Stomach smooth muscle (tissue), 2 donors: ENCODE measurements around the gene ELOVL5.

Experiments
- H3K27ac ChIP-seq: one replicate; pipeline ENCODE4 v1.7.0; 2013; ENCODE audit warnings: mild to moderate bottlenecking, low read length, inconsistent platforms
- H3K27me3 ChIP-seq, 2 donors: one replicate each; pipeline ENCODE4 v1.7.0; 2013; ENCODE audit warnings: low read length in 2 of 2; ENCODE audit not compliant: insufficient read depth in 2 of 2, control insufficient read depth in 1 of 2
- H3K36me3 ChIP-seq, 2 donors: one replicate each; pipeline ENCODE4 v1.7.0; 2013; ENCODE audit warnings: low read length in 2 of 2; ENCODE audit not compliant: control insufficient read depth in 2 of 2, insufficient read depth in 2 of 2
- H3K4me1 ChIP-seq: one replicate; pipeline ENCODE4 v1.7.0; 2013; ENCODE audit warnings: low read length; ENCODE audit not compliant: control insufficient read depth, insufficient read depth
- H3K4me3 ChIP-seq, 2 donors: one replicate each; pipeline ENCODE4 v1.7.0; 2013; ENCODE audit warnings: low read length in 2 of 2
- H3K9ac ChIP-seq, 2 donors: one replicate each; pipeline ENCODE4 v1.7.0; 2013; ENCODE audit warnings: low read length in 2 of 2, mild to moderate bottlenecking in 1 of 2
- H3K9me3 ChIP-seq, 2 donors: one replicate each; pipeline ENCODE4 v1.7.0; 2013; ENCODE audit warnings: low read length in 2 of 2; ENCODE audit not compliant: control insufficient read depth in 2 of 2
- donor health status: healthy.
- donor health status: Pancreatic carcinoma.

The ELOVL5 gene

DNA sequence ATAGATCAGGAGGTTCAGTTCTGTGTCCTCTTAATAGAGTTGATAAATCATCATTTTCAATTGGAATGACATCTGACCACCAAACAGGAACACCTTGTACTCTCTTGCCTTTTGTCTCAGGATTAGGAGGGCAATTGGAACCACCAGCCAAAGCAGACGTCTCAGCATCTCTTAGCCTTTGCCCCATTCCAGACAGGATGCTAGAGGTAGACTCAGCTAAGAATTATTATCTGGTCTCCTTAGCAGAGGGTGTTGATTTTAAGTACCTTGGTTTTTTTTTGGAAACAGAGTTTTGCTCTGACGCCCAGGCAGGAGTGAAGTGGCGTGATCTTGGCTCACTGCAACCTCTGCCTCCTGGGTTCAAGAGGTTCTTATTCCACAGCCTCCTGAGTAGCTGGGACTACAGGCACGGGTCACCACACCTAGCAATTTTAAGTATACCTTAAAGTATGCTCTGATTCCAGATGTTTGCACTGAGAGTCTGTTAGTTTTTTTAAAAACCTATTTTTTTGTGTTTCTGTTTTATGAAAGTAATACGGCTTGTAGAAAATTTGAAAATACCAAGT lies 28.0 kb upstream of the ELOVL5 start:
- Histone ChIP-seq H3K9ac (no peak overlapping the region), H3K27ac (no peak overlapping the region), H3K4me1 (no peaks in the 10 kb centered on the region), H3K27me3 (no peaks in the 10 kb centered on the region), H3K4me3 (no peak overlapping the region), H3K36me3 (no peaks in the 10 kb centered on the region), H3K9me3 (no peaks in the 10 kb centered on the region)

DNA sequence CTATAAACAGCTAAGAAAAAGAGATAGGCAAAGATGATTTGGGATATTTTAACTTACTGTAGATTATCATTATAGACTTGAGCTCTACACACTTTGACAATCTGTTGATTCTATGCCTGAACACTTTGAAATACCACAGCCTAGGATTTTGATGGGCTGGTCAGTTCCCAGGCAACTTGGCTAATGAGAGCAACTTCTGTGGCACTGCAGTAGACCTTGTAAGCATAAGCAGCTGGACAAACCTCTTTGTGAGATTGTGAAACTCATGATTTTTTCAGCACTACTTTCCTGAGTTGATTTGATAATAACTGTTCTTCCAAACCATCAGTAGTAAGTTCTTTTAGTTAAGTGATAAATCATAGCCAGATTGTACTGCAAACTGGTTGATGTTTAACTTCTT lies 27.1 kb upstream of the ELOVL5 start:
- Histone ChIP-seq H3K9ac (no peak overlapping the region), H3K4me1 (no peaks in the 10 kb centered on the region), H3K9me3 (no peaks in the 10 kb centered on the region), H3K4me3 (no peak overlapping the region), H3K27ac (no peak overlapping the region), H3K27me3 (no peaks in the 10 kb centered on the region), H3K36me3 (no peaks in the 10 kb centered on the region)

DNA sequence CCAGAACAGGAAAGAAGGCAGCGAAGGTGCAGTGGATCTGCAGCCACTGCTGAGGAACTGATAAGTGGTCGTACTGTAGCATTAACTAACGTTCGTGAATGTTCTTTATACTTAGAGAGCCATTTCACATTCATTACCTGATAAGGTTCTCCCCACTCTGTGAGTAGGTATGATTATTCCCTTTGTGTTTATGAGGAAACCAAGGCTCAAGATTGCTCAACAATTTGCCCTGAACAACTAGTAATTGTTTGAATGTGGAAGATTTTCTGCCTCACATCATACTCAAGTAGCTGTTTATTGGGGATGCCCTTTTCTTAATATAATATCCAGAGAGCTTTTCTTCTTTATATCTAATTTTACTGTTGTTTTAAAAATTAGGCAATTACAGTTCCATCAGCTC lies 24.9 kb upstream of the ELOVL5 start:
- Histone ChIP-seq H3K27ac (no peak overlapping the region), H3K27me3 (no peaks in the 10 kb centered on the region), H3K4me1 (no peaks in the 10 kb centered on the region), H3K36me3 (no peaks in the 10 kb centered on the region), H3K9me3 (no peaks in the 10 kb centered on the region), H3K9ac (no peak overlapping the region), H3K4me3 (no peak overlapping the region)

DNA sequence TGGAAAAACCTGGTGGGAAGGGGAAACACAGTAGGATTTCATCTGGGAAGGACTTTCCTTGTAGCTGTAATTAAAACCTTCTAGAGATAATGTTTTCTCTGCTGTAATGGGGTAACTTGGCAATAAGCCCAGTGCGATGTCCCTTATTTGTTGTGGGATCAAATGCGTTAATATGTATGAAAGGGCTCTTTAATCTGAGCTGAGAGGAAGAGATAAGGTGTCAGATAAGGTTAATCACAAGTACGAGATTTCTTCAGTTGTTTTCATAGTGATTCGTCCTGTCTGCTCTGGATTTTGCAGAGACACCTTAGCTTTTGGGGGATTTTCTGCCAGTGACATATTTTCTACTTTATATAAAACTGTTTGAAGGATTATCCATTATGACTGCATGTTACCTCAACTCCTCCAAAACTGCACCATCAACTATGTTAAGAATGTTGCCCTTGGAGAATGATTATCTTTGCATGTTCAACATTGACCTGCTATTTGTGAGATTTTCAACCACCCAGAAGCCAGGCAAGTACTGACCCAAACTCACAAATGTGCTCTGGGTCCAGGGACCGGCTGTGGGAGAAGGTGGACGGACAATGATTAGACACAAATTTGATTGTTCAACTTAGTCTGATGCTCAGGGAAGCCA lies 21.2 kb upstream of the ELOVL5 start:
- Histone ChIP-seq H3K36me3 (no peaks in the 10 kb centered on the region), H3K4me1 (no peaks in the 10 kb centered on the region), H3K9ac (no peak overlapping the region), H3K27me3 (no peaks in the 10 kb centered on the region), H3K27ac (no peak overlapping the region), H3K4me3 (no peak overlapping the region), H3K9me3 (no peaks in the 10 kb centered on the region)

DNA sequence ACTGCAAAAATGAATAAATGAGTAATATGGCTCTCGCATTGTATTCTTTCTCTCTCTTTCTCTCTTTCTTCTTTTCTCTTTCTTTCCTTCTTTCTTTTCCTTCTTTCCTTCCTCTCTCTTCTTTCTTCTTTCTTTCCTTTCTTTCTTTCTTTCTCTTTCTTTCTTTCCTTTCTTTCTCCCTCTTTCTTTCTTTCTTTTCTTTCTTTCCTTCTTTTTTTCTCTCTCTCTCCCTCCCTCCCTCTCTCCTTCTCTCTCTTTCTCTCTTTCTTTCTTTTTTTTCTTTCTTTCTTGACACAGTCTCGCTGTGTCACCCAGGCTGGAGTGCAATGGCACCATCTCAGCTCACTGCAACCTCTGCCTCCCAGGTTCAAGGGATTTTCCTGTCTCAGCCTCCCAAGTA lies 20.3 kb upstream of the ELOVL5 start:
- no peaks in the 10 kb centered on the region for H3K9me3 ChIP-seq
- H3K9ac ChIP-seq = no peak overlapping the region
- no peaks in the 10 kb centered on the region for H3K4me1 ChIP-seq
- H3K27me3 ChIP-seq = no peaks in the 10 kb centered on the region
- H3K27ac ChIP-seq = no peak overlapping the region
- no peak overlapping the region for H3K4me3 ChIP-seq
- H3K36me3 ChIP-seq = no peaks in the 10 kb centered on the region

DNA sequence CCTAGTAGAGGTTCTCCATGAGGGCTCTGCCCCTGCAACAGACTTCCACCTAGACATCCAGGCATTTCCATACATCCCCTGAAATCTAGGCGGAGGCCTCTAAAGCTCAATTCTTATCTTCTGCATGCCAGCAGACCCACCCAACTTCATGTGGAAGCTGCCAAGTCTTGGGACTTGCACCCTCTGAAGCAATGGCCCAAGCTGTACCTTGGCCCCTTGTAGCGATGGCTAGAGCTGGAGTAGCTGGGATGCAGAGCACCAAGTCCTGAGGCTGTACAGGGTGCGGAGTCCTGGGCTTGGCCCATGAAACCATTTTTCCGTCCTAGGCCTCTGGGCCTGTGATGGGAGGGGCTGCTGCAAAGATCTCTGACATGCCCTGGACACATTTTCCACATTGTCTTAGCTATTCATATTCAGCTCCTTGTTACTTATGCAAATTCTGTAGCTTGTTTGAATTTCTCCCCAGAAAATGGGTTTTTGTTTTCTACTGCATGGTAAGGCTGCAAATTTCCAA lies 17.4 kb upstream of the ELOVL5 start:
- H3K27ac ChIP-seq = no peak overlapping the region
- no peaks in the 10 kb centered on the region for H3K4me1 ChIP-seq
- H3K27me3 ChIP-seq = no peaks in the 10 kb centered on the region
- H3K36me3 ChIP-seq = no peaks in the 10 kb centered on the region
- no peaks in the 10 kb centered on the region for H3K9me3 ChIP-seq
- no peak overlapping the region for H3K9ac ChIP-seq
- no peak overlapping the region for H3K4me3 ChIP-seq

DNA sequence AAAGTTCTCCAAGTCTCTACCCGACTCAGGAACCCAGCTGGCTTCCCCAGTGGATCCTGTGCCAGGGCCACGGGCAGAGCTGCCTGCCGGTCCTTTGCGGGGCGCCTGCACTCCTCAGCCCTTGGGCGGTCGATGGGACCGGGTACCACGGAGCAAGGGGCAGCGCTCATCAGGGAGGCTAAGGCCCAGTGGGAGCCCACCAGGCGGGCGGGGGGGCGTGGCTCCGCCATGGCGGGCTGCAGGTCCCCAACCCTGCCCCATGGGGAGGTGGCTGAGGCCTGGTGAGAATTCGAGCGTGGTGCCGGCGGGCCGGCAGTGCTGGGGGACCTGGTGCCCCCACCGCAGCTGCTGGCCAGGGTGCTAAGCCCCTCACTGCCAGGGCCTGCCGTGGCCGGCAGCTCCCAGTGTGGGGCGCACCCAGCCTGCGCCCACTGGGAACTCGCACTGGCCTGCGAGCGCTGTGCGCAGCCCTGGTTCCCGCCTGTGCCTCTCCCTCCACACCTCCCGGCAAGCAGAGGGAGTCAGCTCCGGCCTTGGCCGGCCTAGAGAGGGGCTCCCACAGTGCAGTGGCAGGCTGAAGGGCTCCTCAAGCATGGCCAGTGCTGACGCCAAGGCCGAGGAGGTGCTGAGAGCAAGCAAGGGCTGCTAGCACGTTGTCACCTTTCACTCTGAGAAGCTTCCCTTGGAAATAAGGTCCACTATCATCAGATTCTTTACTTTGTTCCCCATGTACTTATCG lies 14.8 kb upstream of the ELOVL5 start:
- Histone ChIP-seq H3K36me3 (no peaks in the 10 kb centered on the region), H3K4me1 (peaks cover 7% of the 10 kb centered on the region), H3K9me3 (no peaks in the 10 kb centered on the region), H3K27me3 (no peaks in the 10 kb centered on the region), H3K9ac (no peak overlapping the region), H3K27ac (no peak overlapping the region), H3K4me3 (no peak overlapping the region)

DNA sequence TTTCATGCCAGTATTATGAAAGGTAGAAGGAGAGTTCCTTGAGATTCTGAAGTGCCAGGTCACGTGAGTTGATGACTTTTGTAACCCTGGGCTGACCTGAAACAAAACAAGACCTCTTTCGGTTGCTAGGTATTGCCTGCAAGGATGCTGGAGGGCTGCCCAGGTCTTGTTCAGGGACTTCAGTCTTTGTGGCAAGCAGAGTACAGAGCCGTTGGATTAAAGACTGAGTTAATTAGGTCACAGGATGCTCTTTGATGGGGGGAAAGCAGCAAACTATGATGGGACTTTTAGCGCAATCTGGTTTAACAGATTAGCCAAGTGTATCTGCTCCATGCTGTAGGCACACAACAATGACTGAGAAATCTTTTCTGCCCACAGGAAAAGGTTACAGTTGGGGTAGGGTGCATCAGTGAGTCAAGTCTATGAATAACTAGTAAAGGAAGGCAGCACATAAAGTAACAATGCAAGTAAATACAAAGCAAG lies 12.8 kb upstream of the ELOVL5 start:
- Histone ChIP-seq H3K9ac (no peak overlapping the region), H3K36me3 (no peaks in the 10 kb centered on the region), H3K4me1 (peaks cover 7% of the 10 kb centered on the region), H3K9me3 (no peaks in the 10 kb centered on the region), H3K27ac (no peak overlapping the region), H3K4me3 (no peak overlapping the region), H3K27me3 (no peaks in the 10 kb centered on the region)

DNA sequence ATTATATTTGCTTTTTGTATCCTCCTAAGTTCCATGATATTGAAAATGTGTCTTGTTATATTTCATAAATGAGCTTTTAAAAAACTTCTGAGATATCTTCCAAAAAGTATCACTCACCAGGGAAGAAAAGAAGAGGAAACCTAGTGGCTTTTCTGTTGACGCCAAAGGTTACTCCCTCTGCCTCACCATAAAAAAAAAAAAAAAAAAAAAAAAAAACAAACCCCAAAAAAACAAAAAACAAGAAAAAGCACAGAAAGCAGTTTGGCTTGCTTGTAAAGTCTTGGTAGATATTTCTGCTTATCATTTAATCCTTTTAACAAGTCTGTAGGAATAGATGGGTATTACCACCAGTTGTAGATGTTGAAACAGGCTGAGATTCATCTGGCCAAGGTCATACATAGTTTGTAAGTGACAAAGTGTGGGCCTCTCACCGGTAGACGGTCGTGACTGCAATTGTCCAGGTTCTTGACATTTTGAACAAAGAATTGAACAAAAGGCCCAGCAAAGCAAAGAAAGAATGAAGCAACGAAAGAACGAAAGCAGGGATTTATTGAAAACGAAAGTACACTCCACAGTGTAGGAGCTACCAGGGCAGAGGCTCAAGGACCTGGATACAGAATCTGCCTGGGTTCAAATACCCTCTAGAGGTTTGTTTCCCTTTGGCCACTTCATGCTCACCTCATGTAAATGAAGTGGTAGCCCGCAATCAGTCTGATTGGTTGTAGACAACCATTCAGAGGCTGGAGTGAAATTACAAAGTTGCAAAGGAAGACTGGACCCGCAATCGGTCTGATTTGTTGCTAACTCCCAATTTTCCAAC lies 11.6 kb upstream of the ELOVL5 start:
- Histone ChIP-seq H3K9ac (peak overlapping the region; percentile 75 to 84), H3K9me3 (no peaks in the 10 kb centered on the region), H3K36me3 (no peaks in the 10 kb centered on the region), H3K27me3 (no peaks in the 10 kb centered on the region), H3K27ac (peak overlapping the region; percentile 90), H3K4me1 (peaks cover 7% of the 10 kb centered on the region), H3K4me3 (peak overlapping the region; percentile 66 to 84)

DNA sequence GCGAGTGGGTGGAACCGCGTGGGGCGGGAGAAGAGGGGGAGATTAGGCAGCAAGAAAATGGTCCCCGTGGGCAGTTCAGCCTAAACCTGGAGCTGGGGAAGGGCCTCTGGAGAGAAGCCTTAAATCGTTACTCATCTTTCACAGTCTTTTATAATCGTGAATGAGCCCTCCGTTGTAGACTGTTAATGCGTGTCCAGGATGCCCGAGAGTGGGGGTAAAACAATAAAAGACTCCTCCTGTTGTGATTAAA lies 11.0 kb upstream of the ELOVL5 start:
- no peaks in the 10 kb centered on the region for H3K9me3 ChIP-seq
- no peaks in the 10 kb centered on the region for H3K36me3 ChIP-seq
- peak overlapping the region; percentile 66 to 84 for H3K4me3 ChIP-seq
- peak overlapping the region; percentile 75 to 84 for H3K9ac ChIP-seq
- peaks cover 7% of the 10 kb centered on the region for H3K4me1 ChIP-seq
- no peaks in the 10 kb centered on the region for H3K27me3 ChIP-seq
- peak overlapping the region; percentile 90 for H3K27ac ChIP-seq
